OCI-LY1 (cell line): ENCODE measurements around the gene GNAT1.

Source experiments
- H2AFZ ChIP-seq: fragments of 200-600 bp; sonication (generic), shearing (Covaris generic); 2 replicates; pipeline ENCODE4 v1.6.0; 2014; ENCODE audit warnings: antibody characterized with exemption, mild to moderate bottlenecking, low read length
- H3F3A ChIP-seq: fragments of 200-600 bp; sonication (generic), shearing (Covaris generic); 2 replicates; pipeline ENCODE4 v1.6.0; 2014; ENCODE audit warnings: mild to moderate bottlenecking, antibody characterized with exemption, low read length, moderate library complexity; ENCODE audit not compliant: insufficient read depth
- H3K27ac ChIP-seq: fragments of 200-600 bp; sonication (generic); 2 replicates; pipeline ENCODE4 v1.5.1; 2014; ENCODE audit warnings: low read length, mixed run types, mild to moderate bottlenecking, low read depth; ENCODE audit not compliant: poor library complexity, severe bottlenecking
- H3K27me3 ChIP-seq: fragments of 200-600 bp; sonication (generic); 2 replicates; pipeline ENCODE4 v1.6.0; 2014; ENCODE audit warnings: antibody characterized with exemption, mild to moderate bottlenecking, low read length, moderate library complexity; ENCODE audit not compliant: insufficient read depth
- H3K36me3 ChIP-seq: fragments of 200-600 bp; sonication (generic); 2 replicates; pipeline ENCODE4 v1.6.1; 2014; ENCODE audit warnings: mild to moderate bottlenecking, antibody characterized with exemption, low read length, moderate library complexity, mixed read lengths; ENCODE audit not compliant: insufficient read depth
- H3K4me1 ChIP-seq: fragments of 200-600 bp; sonication (generic); 2 replicates; pipeline ENCODE4 v1.5.1; 2014; ENCODE audit warnings: mild to moderate bottlenecking, low read length, moderate library complexity; ENCODE audit not compliant: insufficient read depth, severe bottlenecking
- H3K4me2 ChIP-seq: fragments of 200-600 bp; sonication (generic), shearing (Covaris generic); 2 replicates; pipeline ENCODE4 v1.6.1; 2014; ENCODE audit warnings: low read length
- H3K4me3 ChIP-seq: fragments of 200-600 bp; sonication (generic); 2 replicates; pipeline ENCODE4 v1.5.1; 2014; ENCODE audit warnings: low read length, low read depth, mild to moderate bottlenecking, mixed read lengths; ENCODE audit not compliant: poor library complexity, severe bottlenecking
- H3K79me2 ChIP-seq: fragments of 200-600 bp; shearing (Covaris generic); 2 replicates; pipeline ENCODE4 v1.6.1; 2016; ENCODE audit warnings: mixed run types, low read length, mixed read lengths; ENCODE audit not compliant: insufficient read depth
- H3K9ac ChIP-seq: fragments of 200-600 bp; sonication (generic), shearing (Covaris generic); 2 replicates; pipeline ENCODE4 v1.6.1; 2014; ENCODE audit warnings: mild to moderate bottlenecking, low read length, mixed read lengths
- H3K9me2 ChIP-seq: fragments of 200-600 bp; sonication (generic), shearing (Covaris generic); 2 replicates; pipeline ENCODE4 v1.6.1; 2014; ENCODE audit warnings: low read depth, mild to moderate bottlenecking, low read length, mixed read lengths
- H3K9me3 ChIP-seq: fragments of 200-600 bp; shearing (Covaris generic); 2 replicates; pipeline ENCODE4 v1.6.1; 2014; ENCODE audit warnings: low read length, mixed read lengths
- H4K20me1 ChIP-seq: fragments of 200-600 bp; sonication (generic), shearing (Covaris generic); 2 replicates; pipeline ENCODE4 v1.6.0; 2016; ENCODE audit warnings: mild to moderate bottlenecking, low read length; ENCODE audit not compliant: insufficient read depth
- CTCF ChIP-seq: fragments of 200-600 bp; sonication (generic), shearing (Covaris generic); IDR thresholded peaks from 2 replicates; pipeline ENCODE4 v1.5.1; 2017; ENCODE audit warnings: mild to moderate bottlenecking, antibody characterized with exemption, low read length, moderate library complexity, mixed read lengths
- EZH2 ChIP-seq: fragments of 200-600 bp; sonication (generic), shearing (Covaris generic); IDR thresholded peaks from 2 replicates; pipeline ENCODE4 v1.8.0; 2017; ENCODE audit warnings: borderline replicate concordance, mixed run types, mild to moderate bottlenecking, antibody characterized with exemption, low read length, moderate library complexity, mixed read lengths

The GNAT1 gene

DNA sequence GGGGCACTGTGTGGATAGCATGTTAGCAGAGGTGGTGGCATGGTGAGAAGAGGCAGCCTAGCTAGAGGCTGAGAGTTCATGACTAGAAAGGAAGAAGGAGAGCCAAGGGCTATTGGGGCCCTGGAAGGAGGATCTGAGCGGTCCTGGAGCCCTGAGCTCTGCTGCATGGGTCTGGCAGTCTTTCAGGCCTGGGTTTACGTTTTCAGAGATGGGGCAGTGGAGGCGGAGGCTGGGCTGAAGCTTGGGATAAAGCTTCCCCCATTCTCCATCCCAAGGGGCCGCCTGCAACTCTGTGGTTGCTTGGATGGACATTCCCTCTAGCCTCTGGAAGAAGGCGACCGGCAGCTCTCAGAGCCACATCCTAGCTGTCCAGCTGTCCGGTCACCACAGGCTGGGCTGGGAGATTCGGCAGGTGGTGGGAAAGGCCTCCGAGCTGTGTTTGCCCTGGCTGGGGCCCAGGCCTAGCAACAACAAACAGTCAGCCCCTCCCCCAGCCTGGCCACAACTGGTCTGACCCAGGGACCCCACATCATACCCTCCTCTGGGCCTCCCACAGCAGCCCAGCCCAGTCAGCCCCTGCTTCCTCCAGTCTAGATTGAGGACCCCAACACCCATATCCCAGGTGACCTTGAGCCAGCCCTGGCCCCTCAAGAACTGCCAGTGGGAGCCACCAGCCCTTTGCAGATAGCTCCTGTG lies 11.9 kb downstream of the GNAT1 start:
- H3K4me1 ChIP-seq: no peaks in the 10 kb centered on the region
- no peak overlapping the region for H3K27ac ChIP-seq
- H3K27me3 ChIP-seq: peaks cover 10% of the 10 kb centered on the region
- H3F3A ChIP-seq: no peaks in the 10 kb centered on the region
- no peak overlapping the region for H2AFZ ChIP-seq
- no peaks in the 10 kb centered on the region for H3K79me2 ChIP-seq
- no peaks in the 10 kb centered on the region for H4K20me1 ChIP-seq
- TF ChIP-seq CTCF (no peak), EZH2 (no peak)
- no peak overlapping the region for H3K4me3 ChIP-seq
- H3K36me3 ChIP-seq: no peaks in the 10 kb centered on the region
- H3K4me2 ChIP-seq: no peak overlapping the region
- H3K9me2 ChIP-seq: no peaks in the 10 kb centered on the region
- H3K9me3 ChIP-seq: no peaks in the 10 kb centered on the region
- no peak overlapping the region for H3K9ac ChIP-seq

GRCh38 chr3:50203809-50204803 lies 12.7 kb downstream of the GNAT1 start:
- Histone ChIP-seq H3K9me3 (no peaks in the 10 kb centered on the region), H3F3A (no peaks in the 10 kb centered on the region), H3K9ac (no peak overlapping the region), H3K4me2 (no peak overlapping the region), H2AFZ (no peak overlapping the region), H3K27me3 (peaks cover 16% of the 10 kb centered on the region), H3K27ac (no peak overlapping the region), H3K79me2 (no peaks in the 10 kb centered on the region), H4K20me1 (no peaks in the 10 kb centered on the region), H3K9me2 (no peaks in the 10 kb centered on the region), H3K4me1 (no peaks in the 10 kb centered on the region), H3K36me3 (no peaks in the 10 kb centered on the region), H3K4me3 (no peak overlapping the region)
- TF ChIP-seq EZH2 (no peak), CTCF (no peak)

DNA sequence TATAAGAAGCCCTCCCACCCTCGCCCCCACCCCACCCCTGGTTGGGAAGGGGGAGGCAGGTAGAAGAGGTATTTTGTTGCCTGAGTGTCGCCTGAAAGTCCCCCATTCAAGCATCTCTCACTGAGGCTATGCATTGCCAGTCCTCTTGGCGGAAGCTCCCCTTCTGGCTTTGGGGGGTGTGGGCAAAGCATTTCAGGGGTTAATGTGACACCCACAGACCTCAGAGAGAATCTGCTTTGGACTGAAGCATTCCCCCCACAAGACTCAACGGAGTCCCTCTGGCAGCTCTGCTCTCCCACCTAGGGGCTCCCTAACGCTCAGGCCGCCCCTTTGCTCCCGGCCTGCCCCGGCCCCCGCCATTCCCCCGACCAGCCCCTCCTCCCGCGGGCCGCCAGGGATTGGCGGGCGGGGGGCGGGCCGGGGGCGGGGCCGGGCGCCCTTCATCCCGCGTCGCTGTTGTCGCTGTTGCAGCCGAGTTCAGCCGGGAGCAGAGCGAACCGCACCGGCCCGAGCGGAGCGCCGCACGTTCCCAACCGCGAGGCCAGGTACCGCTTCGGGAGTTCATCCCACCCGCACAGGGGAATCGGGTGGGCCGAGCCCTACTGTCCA lies 13.5 kb downstream of the GNAT1 start, which contains the start of gene SLC38A3:
Gene SLC38A3, plus strand, starts transcription at position 468 of the 609 bp plus-strand sequence. CDS start 8,929 bp downstream, outside the sequence.
- peak within 1 kb of the TSS; percentile 4; the same call in 1 of the 2 replicates for H3K4me2 ChIP-seq

More for the DNA sequence above, 13.5 kb downstream of the GNAT1 start, which contains the start of gene SLC38A3:
- Histone ChIP-seq H3K27ac (no peak within 1 kb of the TSS), H2AFZ (no peak within 1 kb of the TSS), H3K9me2 (no peaks in the 10 kb centered on the region), H3K79me2 (no peaks in the 10 kb centered on the region), H3F3A (no peaks in the 10 kb centered on the region), H3K27me3 (peaks cover 16% of the 10 kb centered on the region), H3K4me3 (no peak within 1 kb of the TSS), H4K20me1 (no peaks in the 10 kb centered on the region; the same call in 1 of the 2 replicates), H3K9ac (no peak within 1 kb of the TSS), H3K4me1 (no peaks in the 10 kb centered on the region), H3K9me3 (no peaks in the 10 kb centered on the region), H3K36me3 (no peaks in the 10 kb centered on the region)
- TF ChIP-seq EZH2 (no peak), CTCF (no peak)
